Tibial nerve (tissue), 3 donors: ENCODE measurements around the gene PRPF40A.

Experiments
- CTCF ChIP-seq, 5 experiments: fragments of 200-600 bp in 3 of 5; fragments of 450-650 bp in 2 of 5; sonication (generic) in 3 of 5; IDR thresholded peaks; one replicate each; pipeline ENCODE4 v1.5.1; 2016 to 2019; ENCODE audit warnings: antibody characterized with exemption in 5 of 5, mild to moderate bottlenecking in 3 of 5, moderate library complexity in 2 of 5
- POLR2A ChIP-seq, 2 donors: fragments of 450-650 bp; IDR thresholded peaks; one replicate each; pipeline ENCODE4 v1.6.1; 2017; ENCODE audit warnings: antibody characterized with exemption in 2 of 2, mild to moderate bottlenecking in 2 of 2, moderate library complexity in 2 of 2

- no peak for TF ChIP-seq POLR2A (IDR thresholded peaks at IDR 0.05)
- TF ChIP-seq CTCF (IDR thresholded peaks at IDR 0.05) = no peak
Measured at GRCh38 chr2:152607793-152608300, 109.4 kb downstream of the PRPF40A start.
